Measurements from ENCODE around the gene TET1. TPM values are rescaled to one million over a fixed set of nuclear protein-coding genes. Genes with fewer than 3 reads are reported as not detected.
"Not testable (repeated sequence)": the region's sequence is repeated elsewhere in the genome, so short reads cannot be mapped to it uniquely, and the experiment has no call there.

The TET1 gene
- total RNA-seq, 1 experiment from 2014 or later, result 53.4 TPM

- not testable (repeated sequence) for H3K27me3 Mint-ChIP-seq (ENCODE audit: low read depth); H2BK120ac ChIP-seq (ENCODE audit: low read depth, low read length, poor library complexity, severe bottlenecking); H3K4ac ChIP-seq (ENCODE audit: low read depth, low read length); H4K20me1 ChIP-seq (ENCODE audit: control insufficient read depth, insufficient read depth, insufficient read length); H2BK5ac ChIP-seq (ENCODE audit: insufficient read length, low read length); H3K23ac ChIP-seq (ENCODE audit: insufficient read length, low read depth, low read length); H2BK12ac ChIP-seq (ENCODE audit: insufficient read length, low read depth, low read length); H4K5ac ChIP-seq (ENCODE audit: insufficient read length, low read depth, low read length); H3K9me3 Mint-ChIP-seq; H3K23me2 ChIP-seq (ENCODE audit: insufficient read length, low read depth, low read length, poor library complexity, severe bottlenecking); H3K27me3 ChIP-seq (ENCODE audit: insufficient read depth, low read length); H2BK20ac ChIP-seq (ENCODE audit: low read depth, low read length, poor library complexity, severe bottlenecking); H3K79me2 ChIP-seq (ENCODE audit: insufficient read depth, low read length); H3K79me1 ChIP-seq (ENCODE audit: insufficient read depth, low read depth, low read length, poor library complexity, severe bottlenecking); H3K9ac ChIP-seq (ENCODE audit: extremely low read depth, insufficient read length, low read length); H2BK15ac ChIP-seq (ENCODE audit: low read depth, low read length); H2AFZ ChIP-seq (ENCODE audit: low read length); H4K91ac ChIP-seq (ENCODE audit: insufficient read length, low read depth, low read length); H4K8ac ChIP-seq (replicated peaks; ENCODE audit: insufficient read length, low read depth, low read length); DNase-seq; H3K4me1 ChIP-seq (ENCODE audit: insufficient read depth, low read length); H3K4me3 Mint-ChIP-seq; H3K9me3 ChIP-seq (ENCODE audit: control insufficient read depth, low read depth, low read length); H3K14ac ChIP-seq (ENCODE audit: insufficient read depth, low read length); H3K18ac ChIP-seq (ENCODE audit: insufficient read length, low read depth, low read length); H2AK5ac ChIP-seq (ENCODE audit: insufficient read length, low read length); H3K27ac ChIP-seq (ENCODE audit: insufficient read length, low read depth, low read length); H3K56ac ChIP-seq (ENCODE audit: insufficient read length, low read depth, low read length); H3T11ph ChIP-seq (ENCODE audit: low read length); H3K4me2 ChIP-seq (ENCODE audit: insufficient read depth, insufficient read length, low read length)
- peaks cover 10 to 13% of the 10 kb centered on the region in 2 experiments for H3K4me1 Mint-ChIP-seq
- H3K36me3 Mint-ChIP-seq (ENCODE audit: insufficient read depth in 1 of 3, low read depth in 3 of 3), result peaks cover 4 to 33% (median 11%) of the 10 kb centered on the region in 3 experiments; a peak in 6 of 7 replicates
- peak overlapping the region in 2 of 3 experiments; percentile 39 to 77; a peak in 2 of 7 replicates for H3K27ac Mint-ChIP-seq
- WGBS (ENCODE audit: extremely low coverage, insufficient read length, low lambda C conversion rate), result no CpG with 5 or more reads among the region's 10 CpGs
Observed at GRCh38 chr10:68617691-68618090, 57.6 kb downstream of the TET1 start.
